GM18858 (cell line): ENCODE results near the gene PHLDA2.
"Not testable (repeated sequence)": the region's sequence is repeated elsewhere in the genome, so short reads cannot be mapped to it uniquely, and the experiment has no call there.

Experiments
- ATAC-seq: cut with Tn5 transposase; IDR thresholded peaks from one replicate; pipeline ENCODE4 v1.9.1; 2021; ENCODE audit not compliant: unreplicated experiment

The PHLDA2 gene

DNA sequence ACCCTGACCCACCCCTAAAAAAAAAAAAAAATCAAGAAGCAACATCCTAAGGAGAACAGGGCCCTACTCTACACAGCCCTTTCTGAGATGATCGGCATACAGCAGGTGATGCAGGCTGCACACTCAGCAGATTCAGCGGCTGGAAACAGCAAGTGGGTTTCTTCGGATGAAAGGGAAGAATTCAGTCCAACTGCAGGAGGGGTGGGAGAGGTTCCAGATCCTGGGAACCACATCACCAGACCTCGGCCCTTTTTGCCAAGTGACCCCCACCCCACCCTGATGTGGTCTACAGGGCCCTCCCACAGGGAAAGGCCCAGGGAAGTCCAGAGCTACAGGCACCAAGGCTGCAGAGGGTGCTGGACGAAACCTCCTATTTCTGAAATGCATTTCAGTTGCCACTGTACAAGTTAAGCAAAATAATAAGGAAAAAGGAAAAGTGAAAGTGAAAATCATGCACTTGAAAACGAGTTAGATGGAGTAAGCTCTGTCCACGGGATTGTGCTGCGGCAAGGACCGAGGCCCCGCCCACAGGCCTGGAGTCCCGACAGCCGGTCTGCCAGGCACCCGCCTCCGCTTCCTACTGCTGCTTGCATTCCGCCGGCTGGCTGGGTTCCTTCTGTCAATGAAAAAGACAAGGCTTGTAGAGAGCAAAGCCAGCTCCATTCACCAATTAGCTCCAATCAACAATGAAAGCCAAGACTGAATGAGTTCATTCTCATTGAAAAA lies 16.0 kb upstream of the PHLDA2 start:
- no peak for ATAC-seq

DNA sequence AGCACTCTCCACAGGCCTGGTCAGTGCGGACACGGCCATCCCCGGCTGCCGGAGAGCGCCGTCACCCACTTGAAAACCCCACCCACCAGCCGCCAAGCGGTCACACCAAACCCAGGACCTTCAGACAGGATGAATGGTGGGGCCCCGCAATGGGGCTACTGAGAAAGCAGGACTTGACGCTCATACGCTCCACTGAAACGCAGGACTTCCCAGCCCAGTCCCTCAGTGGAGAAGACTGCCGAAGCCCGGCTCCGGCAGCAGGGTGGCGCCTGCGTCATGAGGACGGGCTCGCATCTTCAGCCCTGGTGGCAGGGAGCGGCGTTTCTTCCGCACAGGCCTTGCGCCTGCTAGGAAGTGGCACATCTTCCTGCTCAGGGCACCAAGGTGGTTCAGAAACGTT lies 15.3 kb upstream of the PHLDA2 start:
- no peak for ATAC-seq

DNA sequence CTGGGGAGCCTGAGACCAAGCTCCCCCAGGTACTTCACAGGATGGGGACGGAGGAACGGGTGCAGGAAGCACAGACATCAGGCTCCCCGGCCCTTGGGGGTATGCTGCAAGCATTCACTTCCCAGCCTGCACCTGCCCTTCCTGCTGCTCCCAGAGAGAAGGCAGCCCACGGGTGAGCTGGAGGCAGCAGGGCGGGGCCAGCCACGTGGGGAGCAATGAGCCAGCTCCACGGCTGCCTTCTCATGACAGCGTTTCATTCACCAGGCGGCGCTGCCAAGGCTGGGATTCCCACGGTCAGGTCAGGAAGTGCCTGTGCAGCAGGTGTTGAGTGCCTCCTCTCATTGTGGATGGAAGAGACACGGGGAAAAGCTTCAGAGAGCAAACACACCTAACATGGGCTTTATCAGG lies 14.5 kb upstream of the PHLDA2 start:
- no peak for ATAC-seq

DNA sequence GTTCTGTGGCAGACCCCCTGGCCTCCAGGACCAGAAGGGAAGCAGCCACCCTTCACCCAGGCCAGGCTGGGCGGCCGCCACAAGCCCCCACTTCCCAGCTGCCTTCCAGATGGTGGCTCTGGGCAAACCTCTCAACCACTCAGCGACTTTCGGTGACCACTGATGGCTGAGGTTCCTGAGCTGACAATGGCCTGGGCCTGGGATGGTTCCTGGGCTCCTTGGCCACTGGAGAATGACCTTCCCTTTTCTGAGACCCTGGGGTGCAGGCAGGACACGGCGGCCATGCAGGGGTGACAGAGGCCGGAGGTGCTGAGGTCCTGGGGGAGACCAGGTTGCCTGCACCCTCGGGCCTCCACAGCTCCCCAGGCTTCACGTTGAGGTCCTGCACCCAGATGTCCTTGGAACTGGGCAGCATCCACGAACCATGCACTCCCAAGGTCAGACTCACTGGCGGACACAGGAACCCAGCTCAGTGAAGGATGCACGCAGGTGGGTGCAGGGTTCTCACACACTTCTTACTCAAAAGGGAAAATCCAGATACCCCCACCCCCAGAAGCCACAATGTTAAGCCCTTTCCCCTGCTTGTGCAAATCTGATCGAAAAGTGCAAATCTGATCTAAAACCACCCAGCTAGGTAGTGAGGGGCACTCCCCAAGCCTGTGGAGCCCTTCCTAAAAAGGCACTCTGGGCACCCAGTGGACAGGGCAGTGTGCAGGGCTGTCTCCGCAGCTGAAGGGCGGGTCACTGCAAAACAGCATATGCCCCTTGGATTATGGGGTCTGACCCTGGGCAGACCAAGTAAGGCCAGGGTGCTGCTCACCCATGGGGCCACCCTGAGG lies 13.9 kb upstream of the PHLDA2 start:
- no peak for ATAC-seq

DNA sequence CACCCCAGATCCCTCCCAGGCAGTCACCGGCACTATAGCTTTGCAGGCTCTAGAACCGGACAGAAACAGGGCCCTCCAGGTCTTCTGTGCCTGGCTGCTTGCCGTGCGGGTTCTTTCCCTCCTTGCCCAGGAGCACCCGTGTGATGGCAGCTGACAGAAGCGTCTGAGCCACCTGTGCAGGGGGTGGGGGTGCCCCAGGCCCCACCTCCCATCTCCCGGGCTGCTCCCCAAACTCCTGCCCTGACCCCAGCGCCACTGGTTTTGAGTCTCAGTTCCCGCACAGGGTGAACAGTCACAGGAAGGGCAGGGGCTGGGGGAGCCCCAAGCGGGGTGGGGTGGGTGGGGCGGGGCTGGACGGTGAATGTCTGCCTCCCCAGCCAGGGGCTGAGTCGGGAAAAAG lies 13.2 kb upstream of the PHLDA2 start:
- ATAC-seq: no peak

DNA sequence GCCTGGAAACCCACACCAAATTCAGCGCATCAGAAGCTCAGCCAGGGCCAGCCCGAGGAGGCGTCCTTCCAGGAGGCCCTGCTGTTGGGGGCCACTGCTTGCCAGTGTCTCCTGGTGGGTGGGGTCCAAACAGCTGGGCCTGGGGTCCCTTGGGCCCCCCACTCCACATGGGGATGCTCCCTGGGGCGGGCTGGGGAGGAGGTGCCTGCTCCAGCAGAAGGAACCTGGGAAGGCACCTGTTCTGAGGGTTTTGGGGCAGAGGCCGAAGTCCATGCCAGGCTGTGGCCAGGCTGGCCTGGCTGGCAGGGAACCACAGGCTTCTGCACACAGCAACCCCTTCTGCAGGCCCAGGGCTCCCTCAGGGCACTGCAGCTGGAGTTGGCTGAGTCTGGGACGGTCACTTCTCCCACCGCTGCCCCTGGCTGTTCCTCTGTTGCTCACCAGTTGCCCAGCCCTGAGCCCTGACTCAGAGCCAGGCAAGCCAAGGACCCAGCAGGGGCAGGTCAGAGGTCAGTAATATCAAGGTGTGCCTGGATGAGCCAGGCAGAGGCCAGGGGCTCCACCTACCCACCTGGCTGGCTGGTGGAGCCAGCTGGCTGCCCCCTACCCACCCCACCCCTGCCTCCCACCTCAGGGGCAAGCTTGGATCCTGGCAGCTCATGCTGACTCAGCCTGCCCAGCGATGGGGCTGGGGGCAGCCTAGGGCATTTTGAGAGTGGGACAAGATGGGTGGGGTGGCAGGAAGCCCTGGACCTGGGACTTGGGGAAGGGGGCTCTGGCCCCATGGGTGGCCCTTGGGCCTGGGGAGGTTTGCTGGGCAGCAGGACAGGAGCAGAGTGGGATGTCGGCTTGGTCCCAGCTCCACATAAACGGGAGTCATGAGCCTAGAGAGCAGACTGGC lies 12.0 kb upstream of the PHLDA2 start:
- ATAC-seq: no peak

DNA sequence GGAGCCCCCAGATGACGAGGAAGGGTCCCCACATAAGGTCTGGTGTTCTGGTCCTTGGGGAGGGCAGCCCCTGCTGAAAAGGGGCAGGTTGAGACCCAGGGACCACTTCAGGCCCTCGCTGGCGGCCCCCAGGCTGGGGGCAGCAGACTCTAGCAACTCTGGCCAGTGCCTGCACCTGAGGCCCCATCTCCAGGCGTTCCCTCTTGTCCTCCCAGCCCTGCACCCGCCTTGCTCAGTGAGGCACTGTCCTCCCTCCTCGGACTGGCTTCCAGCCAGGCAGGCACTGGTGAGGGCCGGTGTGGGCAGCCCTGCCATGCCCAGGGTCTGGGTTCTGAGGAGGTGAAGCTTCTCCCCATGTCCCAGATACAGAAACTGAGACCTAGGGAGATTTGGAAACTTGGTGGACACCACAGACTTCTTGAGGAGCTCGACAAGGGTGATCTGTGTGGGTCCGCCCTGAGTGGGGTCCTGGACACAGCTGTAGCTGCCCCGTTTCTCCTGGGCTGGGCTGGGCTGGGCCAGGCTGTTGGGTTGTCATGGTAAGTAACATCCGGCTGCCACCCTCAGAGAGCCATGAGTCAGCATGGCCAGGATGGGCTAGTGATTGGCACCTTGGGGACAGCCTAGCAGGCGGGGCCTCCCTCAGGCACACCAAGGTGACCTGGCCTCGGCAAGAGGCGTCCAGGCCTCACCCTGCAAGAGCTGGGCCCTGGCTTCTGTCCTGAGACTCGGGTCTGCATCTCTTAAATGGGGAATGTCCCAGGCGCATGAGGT lies 11.1 kb upstream of the PHLDA2 start:
- no peak for ATAC-seq

DNA sequence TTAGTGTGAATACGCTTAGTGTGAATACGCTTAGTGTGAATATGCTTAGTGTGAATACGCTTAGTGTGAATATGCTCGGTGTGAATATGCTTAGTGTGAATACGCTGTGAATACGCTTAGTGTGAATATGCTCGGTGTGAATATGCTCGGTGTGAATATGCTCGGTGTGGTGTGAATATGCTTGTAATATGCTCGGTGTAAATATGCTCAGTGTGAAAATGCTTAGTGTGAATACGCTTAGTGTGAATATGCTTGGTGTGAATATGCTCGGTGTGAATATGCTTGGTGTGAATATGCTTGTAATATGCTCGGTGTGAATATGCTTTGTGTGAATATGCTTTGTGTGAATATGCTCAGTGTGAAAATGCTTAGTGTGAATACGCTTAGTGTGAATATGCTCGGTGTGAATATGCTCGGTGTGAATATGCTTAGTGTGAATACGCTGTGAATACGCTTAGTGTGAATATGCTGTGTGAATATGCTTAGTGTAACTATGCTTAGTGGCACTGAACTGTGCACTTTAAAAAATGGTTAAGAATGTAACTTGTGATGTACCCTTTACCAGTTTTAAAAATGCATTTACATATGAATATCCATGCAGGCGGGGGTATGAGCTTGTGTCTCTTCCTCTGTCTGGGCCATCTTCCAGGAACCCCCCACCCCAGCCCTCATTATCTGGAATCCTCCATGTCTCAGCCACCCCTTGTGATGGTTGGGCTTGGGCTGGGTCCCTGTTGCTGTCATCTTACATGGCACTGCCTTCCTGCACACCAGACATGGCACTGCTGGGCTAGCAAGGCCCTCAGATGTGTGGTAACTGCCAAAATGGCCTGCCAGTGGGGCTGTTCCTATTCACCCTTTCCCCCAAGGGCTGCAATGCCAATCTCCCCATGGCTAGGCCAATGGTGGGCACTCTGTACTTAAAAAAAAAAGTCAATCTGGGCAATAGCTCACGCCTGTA lies 9.5 kb upstream of the PHLDA2 start:
- not testable (repeated sequence) for ATAC-seq

DNA sequence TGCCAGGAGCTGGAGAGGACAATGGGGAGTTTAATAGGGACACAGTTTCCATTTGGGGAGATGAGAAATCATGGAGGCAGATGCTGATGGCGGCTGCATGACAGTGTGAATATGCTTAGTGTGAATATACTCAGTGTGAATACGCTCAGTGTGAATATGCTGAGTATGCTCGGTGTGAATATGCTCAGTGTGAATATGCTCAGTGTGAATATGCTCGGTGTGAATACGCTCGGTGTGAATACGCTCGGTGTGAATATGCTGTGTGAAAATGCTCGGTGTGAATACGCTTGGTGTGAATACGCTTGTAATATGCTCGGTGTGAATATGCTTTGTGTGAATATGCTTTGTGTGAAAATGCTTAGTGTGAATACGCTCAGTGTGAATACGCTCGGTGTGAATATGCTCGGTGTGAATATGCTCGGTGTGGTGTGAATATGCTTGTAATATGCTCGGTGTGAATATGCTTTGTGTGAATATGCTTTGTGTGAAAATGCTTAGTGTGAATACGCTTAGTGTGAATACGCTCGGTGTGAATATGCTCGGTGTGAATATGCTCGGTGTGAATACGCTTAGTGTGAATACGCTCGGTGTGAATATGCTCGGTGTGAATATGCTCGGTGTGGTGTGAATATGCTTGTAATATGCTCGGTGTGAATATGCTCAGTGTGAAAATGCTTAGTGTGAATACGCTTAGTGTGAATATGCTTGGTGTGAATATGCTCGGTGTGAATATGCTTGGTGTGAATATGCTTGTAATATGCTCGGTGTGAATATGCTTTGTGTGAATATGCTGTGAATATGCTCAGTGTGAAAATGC lies 8.6 kb upstream of the PHLDA2 start:
- ATAC-seq: not testable (repeated sequence)

DNA sequence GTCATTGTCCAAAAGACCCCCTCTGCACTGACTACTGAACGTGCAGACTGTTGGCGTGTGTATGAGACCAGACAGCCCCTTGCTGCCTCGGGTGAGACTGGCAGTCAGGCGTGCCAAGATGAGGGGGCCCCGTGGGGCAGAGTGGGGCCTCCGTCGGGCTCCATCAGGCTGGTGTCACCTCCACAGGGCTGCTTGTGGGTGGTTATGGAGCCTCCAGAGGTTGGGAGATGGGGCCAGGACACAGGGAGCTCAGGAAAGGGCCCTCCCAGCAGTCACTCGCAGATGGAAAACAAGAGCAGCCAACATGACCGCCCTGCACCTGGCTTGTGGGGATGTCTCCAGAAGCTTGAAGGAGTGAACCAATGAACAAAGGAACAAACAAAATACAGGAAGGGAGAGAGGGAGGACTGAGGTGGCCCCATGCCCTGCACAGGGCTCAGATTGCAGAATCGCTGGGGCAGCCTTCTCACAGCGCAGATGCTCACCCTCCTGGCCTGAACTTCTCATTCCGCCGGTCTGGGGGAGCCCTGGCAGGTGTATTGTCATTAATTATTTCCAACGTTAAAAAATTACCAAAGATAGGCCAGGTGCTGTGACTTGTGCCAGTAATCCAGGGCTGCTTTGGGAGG lies 5.5 kb upstream of the PHLDA2 start:
- no peak for ATAC-seq

DNA sequence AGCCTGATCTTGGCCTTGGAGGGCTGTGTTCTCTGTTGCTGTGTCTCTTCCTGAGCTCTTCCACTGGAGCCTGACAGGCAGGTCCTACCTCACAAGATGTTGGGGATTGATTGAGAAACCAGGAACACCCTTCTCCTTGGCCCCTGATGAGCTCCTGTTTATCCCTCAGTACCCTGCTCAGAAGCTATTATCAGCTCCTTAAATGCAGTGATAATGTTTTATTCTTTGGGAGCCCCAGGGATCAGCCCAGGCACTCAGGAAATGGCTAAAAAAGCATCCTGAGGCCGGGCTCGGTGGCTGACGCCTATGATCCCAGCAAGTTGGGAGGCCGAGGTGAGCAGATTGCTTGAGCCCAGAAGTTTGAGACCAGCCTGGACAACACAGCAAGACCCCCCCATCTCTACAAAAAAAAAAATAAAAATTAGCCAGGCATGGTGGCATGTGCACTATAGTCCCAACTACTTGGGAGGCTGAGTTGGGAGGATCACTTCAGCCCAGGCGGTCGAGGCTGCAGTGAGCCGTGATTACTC lies 4.9 kb upstream of the PHLDA2 start:
- no peak for ATAC-seq

DNA sequence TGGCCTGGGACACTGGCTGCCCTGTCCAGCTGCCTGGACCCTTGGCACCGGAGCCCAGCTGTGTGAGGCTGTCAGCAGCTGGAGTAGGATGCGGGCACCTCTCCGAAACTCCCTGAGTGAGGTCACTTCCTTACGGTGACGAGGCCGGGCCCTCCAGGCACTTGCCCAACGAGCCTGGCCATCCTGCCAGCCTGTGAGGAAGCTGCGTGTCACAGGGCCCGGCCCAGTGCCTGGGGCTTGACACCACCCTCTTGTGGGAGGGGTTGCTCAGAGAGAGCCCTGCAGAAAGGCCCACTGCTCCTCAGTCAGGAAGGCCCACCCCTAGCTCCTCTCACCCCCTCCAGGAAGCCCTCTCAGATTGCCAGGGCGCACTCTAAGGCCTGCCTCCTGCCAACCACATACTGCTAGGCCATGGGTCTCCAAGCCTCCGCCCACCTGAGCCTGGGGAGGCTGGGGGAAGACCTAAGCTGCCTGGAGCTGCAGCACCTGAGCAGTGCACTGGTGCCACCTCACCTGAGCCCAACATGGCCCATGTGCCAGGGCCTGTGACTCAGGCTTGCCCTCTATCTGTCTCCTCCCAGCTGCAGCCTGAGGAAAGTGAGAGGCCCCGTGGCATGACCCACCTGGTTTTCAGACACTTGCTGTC lies 4.3 kb upstream of the PHLDA2 start:
- no peak for ATAC-seq

DNA sequence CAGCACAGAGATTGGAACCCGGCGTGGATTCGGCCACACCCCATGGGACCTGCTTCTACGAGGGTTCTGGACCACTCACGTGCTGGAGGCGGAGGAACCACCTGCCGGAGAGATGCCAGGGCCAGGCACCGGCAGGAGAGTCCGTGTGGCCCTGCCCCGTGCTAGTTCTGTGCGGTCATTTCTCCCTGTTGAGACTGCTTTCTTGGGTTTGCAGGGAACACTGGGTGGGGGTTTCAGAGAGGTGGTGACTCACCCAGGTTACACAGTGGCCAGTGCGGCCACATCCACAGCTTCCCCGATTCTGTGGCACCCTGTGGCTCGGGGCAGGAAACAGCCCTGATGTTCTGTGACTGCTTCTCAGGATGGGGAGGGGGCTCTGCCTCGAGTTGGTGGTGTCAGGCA lies 3.6 kb upstream of the PHLDA2 start:
- no peak for ATAC-seq

DNA sequence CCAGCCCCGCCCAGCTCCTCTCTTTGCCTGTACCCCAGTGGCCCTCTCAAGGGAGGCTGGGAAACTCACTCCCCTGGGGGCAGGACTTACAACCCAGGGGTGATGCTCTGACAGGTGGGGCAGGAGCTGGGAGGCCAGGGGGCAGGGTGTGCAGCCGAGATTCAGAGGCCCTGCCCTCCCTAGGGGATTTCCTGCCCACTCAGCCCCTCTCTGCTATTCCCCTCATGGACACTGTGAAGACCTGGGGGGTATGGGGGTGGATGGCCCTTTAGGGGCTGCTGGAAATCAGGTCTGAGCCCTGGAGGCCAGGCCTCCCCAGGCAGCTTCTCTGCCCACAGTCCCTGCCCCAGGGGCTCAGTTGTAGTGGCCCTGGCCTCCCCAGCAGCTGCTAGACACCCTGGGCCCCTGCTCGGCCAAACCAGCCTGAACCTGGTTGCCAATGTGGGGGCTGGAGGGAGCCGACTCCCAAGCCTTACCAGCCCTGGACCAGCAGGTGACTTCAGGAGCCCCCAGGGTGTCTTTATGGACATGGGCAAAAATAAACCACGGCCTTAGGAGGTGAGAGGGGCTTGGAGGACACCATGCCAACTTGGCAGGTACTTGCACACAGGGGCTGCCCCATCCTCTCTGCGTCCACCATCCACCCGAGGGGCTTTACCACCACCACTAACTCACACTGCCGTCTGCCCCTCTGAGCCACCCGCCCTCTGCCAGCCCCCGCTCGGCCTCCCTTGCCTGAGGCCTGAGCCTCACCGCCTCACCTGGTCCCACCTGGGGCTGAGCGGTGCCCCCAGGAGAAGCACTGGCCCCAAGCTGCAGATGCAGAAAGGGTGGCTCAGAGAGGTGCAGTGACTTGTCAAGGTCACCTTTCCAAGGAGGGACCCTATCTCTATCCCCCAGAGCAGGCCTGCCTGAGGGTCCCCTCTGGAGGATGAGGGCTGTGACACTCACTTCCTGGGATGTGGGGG lies 2.8 kb upstream of the PHLDA2 start:
- ATAC-seq: no peak

DNA sequence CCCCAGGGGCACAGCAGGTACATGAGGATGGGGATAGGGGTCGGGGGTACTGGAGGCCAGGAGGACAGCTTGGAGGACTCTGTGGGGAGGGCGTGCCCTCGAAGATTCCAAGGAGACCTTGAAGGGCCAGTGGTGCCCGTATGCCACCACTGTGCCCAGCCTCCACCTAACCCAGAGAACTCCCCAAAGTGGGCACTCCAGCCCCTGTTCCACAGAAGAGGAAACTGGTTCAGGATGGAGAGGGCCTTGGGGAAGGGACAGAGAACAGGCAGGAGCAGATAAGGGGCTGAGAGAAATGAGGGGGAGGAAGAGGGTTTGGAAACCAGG lies 2.2 kb upstream of the PHLDA2 start:
- ATAC-seq: no peak

DNA sequence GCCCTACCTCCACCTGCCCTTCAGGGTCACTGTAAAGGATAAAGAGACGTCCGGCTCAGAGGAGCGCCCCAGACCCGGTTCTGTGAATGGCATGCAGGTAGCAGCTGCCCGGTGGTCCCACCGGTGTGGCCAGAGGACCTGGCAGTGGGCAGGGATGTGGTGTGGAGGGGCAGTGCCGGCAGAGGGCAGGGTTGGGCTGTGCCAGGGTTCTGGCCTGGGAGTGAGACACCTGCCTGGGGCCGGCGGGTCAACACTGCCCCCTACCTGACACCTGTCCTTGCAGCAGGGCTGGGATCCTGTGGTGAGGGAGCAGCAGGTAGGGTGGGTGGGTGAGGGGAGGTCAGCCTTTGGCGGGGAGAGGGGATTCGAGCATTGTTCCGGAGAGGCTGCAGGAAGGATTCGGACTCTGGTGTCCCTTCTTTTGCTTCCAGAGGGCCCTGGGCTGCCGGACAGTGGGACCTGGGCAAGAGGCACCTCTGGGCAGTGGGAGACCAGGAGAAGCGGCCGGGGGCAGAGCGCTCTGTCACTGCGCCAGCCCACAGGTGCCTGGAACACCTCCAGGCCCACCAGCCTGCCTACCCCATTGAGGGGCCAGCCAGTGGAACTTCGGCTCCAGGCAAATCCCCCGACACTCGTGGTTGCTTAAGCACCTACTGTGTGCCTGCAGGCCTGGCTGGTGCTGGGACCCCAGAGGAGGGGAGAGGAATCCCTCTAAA lies 1.6 kb upstream of the PHLDA2 start:
- ATAC-seq: no peak
